Measurements from ENCODE around the gene DHX16. TPM values are rescaled to one million over a fixed set of nuclear protein-coding genes. Genes with fewer than 3 reads are reported as not detected.
"Not testable (repeated sequence)": the region's sequence is repeated elsewhere in the genome, so short reads cannot be mapped to it uniquely, and the experiment has no call there.

Gene DHX16
- total RNA-seq, 2 experiments from 2014 or later, result 15.9 to 16.1 TPM

DNA sequence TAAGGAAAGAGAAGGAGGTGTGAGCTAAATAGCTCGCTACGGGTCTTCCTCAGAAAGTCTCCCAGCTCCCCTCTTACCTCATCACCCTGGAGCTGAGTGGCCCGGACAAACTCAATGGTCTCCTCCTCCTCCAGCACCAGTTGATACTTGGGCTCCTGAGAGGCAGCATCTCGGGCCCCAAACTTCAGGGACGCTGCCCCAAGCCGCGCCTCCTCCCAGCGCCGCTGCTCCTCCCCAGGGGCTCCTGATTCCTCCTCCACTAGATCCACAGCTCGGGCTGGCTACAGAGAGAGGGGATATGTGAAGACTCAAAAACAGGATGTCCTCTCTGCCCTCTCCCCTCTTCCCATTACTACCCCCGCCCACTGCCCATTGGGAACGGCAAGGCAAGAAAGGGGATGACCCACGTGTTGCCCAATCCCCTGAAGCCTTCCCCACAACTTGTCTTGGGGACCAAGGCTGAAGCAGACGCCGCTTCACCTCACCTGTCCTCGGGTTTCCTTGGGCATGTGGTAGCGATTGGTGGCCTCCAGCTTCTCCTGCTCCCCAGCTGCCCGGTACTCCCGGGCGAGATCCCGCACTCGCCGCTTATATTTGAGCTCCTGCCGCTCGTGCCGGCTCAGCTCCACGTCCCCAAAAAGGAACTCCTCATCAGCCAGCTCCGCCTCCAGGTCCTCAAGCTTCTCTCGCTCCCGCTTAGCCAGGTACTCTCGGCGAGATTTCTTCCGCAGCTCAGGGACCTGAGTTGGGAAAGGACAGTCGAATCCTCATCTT, 7.6 kb downstream of the DHX16 start:
- H3K4me3 Mint-ChIP-seq, result no peak overlapping the region

DNA sequence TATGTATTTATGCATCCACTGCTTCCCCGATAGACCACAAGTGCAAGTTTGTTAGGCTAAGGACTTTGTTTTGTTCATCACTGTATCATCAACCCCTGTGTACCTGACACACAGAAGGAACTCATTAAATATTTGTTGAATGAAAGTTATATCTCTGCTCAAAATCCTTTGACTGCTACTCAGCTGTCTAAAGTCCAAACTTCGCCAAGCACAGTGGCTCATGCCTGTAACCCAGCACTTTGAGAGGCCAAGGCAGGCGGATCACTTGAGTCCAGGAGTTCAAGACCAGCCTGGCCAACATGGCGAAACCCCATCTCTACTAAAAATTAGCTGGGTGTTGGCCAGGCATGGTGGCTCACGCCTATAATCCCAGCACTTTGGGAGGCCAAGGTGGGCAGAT, 14.9 kb downstream of the DHX16 start:
- DNase-seq; H3K9me3 ChIP-seq (ENCODE audit: control insufficient read depth in 1 of 2, insufficient read depth in 1 of 2, low read length in 2 of 2); H3K4me3 ChIP-seq (ENCODE audit: low read length); CTCF ChIA-PET; H3K9me3 Mint-ChIP-seq; intact Hi-C loops (cut with DNase I, micrococcal nuclease); H3K4me1 ChIP-seq (ENCODE audit: insufficient read depth, low read length); H3K4me3 Mint-ChIP-seq; H3K27ac ChIP-seq (ENCODE audit: low read depth in 1 of 2, low read length in 2 of 2); ATAC-seq (ENCODE audit: poor library complexity); H3K27me3 Mint-ChIP-seq; H3K27me3 ChIP-seq (ENCODE audit: control insufficient read depth in 1 of 2, insufficient read depth in 2 of 2, low read length in 2 of 2); H3K27ac Mint-ChIP-seq; H3K4me1 Mint-ChIP-seq (ENCODE audit: low read depth): not testable (repeated sequence)
- H3K36me3 ChIP-seq (ENCODE audit: insufficient read depth, low read length), result peaks cover 85% of the 10 kb centered on the region
- H3K36me3 Mint-ChIP-seq (ENCODE audit: low read depth), result peaks cover 89% of the 10 kb centered on the region
- POLR2A ChIA-PET, result interaction anchor here (1.5 kb wide), 1 partner anchor 42 kb away, joined by 3 read pairs; no protein-coding TSS in a partner anchor

More for the DNA sequence above, 7.6 kb downstream of the DHX16 start:
- Histone ChIP-seq H3K36me3 (ENCODE audit: insufficient read depth, low read length) (peaks cover 74% of the 10 kb centered on the region), H3K27me3 (ENCODE audit: control insufficient read depth in 1 of 2, insufficient read depth in 2 of 2, low read length in 2 of 2) (no peaks in the 10 kb centered on the region), H3K4me1 (ENCODE audit: insufficient read depth, low read length) (no peaks in the 10 kb centered on the region), H3K9me3 (ENCODE audit: control insufficient read depth in 1 of 2, insufficient read depth in 1 of 2, low read length in 2 of 2) (no peaks in the 10 kb centered on the region), H3K27ac (ENCODE audit: low read depth in 1 of 2, low read length in 2 of 2) (no peak overlapping the region), H3K4me3 (ENCODE audit: low read length) (no peak overlapping the region)
- DNase-seq (no peak), ATAC-seq (ENCODE audit: poor library complexity) (no peak)
- intact Hi-C loops (cut with DNase I, micrococcal nuclease), result no loop called here
- TF ChIP-seq, protein P1, sequence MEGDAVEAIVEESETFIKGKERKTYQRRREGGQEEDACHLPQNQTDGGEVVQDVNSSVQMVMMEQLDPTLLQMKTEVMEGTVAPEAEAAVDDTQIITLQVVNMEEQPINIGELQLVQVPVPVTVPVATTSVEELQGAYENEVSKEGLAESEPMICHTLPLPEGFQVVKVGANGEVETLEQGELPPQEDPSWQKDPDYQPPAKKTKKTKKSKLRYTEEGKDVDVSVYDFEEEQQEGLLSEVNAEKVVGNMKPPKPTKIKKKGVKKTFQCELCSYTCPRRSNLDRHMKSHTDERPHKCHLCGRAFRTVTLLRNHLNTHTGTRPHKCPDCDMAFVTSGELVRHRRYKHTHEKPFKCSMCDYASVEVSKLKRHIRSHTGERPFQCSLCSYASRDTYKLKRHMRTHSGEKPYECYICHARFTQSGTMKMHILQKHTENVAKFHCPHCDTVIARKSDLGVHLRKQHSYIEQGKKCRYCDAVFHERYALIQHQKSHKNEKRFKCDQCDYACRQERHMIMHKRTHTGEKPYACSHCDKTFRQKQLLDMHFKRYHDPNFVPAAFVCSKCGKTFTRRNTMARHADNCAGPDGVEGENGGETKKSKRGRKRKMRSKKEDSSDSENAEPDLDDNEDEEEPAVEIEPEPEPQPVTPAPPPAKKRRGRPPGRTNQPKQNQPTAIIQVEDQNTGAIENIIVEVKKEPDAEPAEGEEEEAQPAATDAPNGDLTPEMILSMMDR (IDR thresholded peaks at IDR 0.05), result no peak
- POLR2A ChIA-PET, result interaction anchor here (0.6 to 1.0 kb wide), 3 partner anchors 47 to 1346 kb away, joined by 3 to 4 read pairs (median 3); partner anchors contain the start of genes MDC1 and MRPS18B
- Mint-ChIP-seq H3K9me3 (no peaks in the 10 kb centered on the region), H3K36me3 (ENCODE audit: low read depth) (peaks cover 74% of the 10 kb centered on the region), H3K27me3 (no peaks in the 10 kb centered on the region), H3K4me1 (ENCODE audit: low read depth) (peaks cover 12% of the 10 kb centered on the region), H3K27ac (no peak overlapping the region)
- CTCF ChIA-PET, result no interaction called here

DNA sequence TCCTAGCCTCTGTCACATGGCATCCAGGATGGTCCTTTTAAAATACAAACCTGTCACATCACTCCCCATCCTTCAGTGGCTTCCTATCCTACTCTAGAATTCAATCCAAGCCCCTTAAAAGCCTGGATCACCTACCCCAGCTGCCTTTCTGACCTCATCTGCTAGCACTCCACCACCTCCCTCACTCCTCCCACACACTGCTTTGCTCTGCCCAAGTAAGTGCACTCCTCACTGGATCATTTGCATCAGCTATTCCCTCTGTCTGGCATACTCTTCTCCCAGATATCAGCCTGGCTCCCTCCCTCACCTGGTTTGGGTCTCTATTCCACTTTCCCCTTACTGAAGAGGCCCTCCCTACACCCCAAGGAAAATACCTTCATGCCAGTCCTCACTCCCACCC, 15.4 kb downstream of the DHX16 start:
- no peaks in the 10 kb centered on the region for H3K27me3 ChIP-seq (ENCODE audit: control insufficient read depth in 1 of 2, insufficient read depth in 2 of 2, low read length in 2 of 2)
- no peak overlapping the region for H3K4me3 Mint-ChIP-seq
- ChIA-PET CTCF (no interaction called here), POLR2A (interaction anchor here (1.5 kb wide), 1 partner anchor 42 kb away, joined by 3 read pairs; no protein-coding TSS in a partner anchor)
- peaks cover 85% of the 10 kb centered on the region for H3K36me3 ChIP-seq (ENCODE audit: insufficient read depth, low read length)
- intact Hi-C loops (cut with DNase I, micrococcal nuclease), result no loop called here
- TF ChIP-seq, protein P1 (IDR thresholded peaks at IDR 0.05), result no peak
- no peaks in the 10 kb centered on the region for H3K4me1 ChIP-seq (ENCODE audit: insufficient read depth, low read length)
- no peaks in the 10 kb centered on the region for H3K27me3 Mint-ChIP-seq
- H3K36me3 Mint-ChIP-seq (ENCODE audit: low read depth), result peaks cover 89% of the 10 kb centered on the region
- no peak overlapping the region for H3K27ac Mint-ChIP-seq
- H3K9me3 Mint-ChIP-seq, result no peaks in the 10 kb centered on the region
- ATAC-seq (ENCODE audit: poor library complexity) (no peak), DNase-seq (no peak)
- H3K27ac ChIP-seq (ENCODE audit: low read depth in 1 of 2, low read length in 2 of 2), result no peak overlapping the region
- no peaks in the 10 kb centered on the region for H3K4me1 Mint-ChIP-seq (ENCODE audit: low read depth)
- H3K9me3 ChIP-seq (ENCODE audit: control insufficient read depth in 1 of 2, insufficient read depth in 1 of 2, low read length in 2 of 2), result no peaks in the 10 kb centered on the region
- H3K4me3 ChIP-seq (ENCODE audit: low read length), result no peak overlapping the region
